Lower leg skin (tissue), 3 donors: ENCODE data around the gene LAD1.

Experiments
- CTCF ChIP-seq, 3 donors: fragments of 450-650 bp; IDR thresholded peaks; one replicate each; pipeline ENCODE4 v1.5.1; 2016; ENCODE audit warnings: antibody characterized with exemption in 3 of 3, mild to moderate bottlenecking in 3 of 3, moderate library complexity in 2 of 3
- POLR2A ChIP-seq, 2 donors: fragments of 450-650 bp; IDR thresholded peaks; one replicate each; pipeline ENCODE4 v1.6.1; 2016 to 2017; ENCODE audit warnings: antibody characterized with exemption in 2 of 2, mild to moderate bottlenecking in 1 of 2, moderate library complexity in 1 of 2

GRCh38 chr1:201409440-201409839 is 10.3 kb upstream of the LAD1 start:
- no peak for TF ChIP-seq CTCF (IDR thresholded peaks at IDR 0.05)
- TF ChIP-seq POLR2A (IDR thresholded peaks at IDR 0.05): no peak
